ENCODE measurements around the gene PCBP2.

Gene PCBP2

DNA sequence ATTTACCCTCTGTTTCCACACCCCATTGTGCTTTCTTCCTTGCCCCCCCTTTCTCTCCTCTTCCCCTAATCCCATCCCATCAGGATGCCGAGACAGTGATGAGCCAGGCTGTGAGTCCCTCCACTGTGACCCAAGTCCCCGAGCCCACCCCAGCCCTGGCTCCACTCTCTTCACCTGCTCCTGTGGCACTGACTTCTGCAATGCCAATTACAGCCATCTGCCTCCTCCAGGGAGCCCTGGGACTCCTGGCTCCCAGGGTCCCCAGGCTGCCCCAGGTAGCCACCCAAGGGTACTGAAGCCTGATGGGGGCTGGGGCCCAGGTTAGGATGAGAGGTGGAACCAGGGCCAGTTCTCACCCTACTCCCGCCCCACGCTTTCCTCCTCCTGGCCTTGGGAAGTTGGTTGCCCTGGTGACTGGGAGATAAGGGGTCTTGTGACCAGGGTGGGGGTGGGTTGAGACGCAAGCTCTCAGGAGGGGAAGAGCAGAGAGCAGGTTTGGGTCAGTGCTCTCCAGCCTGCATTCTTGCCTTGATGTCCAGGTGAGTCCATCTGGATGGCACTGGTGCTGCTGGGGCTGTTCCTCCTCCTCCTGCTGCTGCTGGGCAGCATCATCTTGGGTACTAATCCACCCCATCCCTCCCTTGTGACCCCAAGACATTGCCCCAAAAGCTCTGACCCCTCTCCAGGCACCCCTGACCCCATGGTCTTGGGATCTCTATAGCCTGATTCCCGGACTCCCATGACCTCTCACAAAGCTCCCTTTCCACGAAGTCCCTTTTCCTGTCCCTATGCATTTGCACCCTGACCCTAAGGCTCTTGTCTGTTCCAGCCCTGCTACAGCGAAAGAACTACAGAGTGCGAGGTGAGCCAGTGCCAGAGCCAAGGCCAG lies 27.0 kb upstream of the PCBP2 start:
- H3K23ac ChIP-seq (ENCODE audit: low read length), result no peak overlapping the region
- no peak overlapping the region for H3K4ac ChIP-seq (ENCODE audit: low read depth, low read length)
- no peaks in the 10 kb centered on the region for H3K36me3 ChIP-seq (ENCODE audit: control insufficient read depth in 1 of 2, insufficient read depth in 2 of 2, low read length in 2 of 2)
- no peak overlapping the region for H4K8ac ChIP-seq (ENCODE audit: low read depth, low read length)
- peaks cover 3% of the 10 kb centered on the region for H3K79me1 ChIP-seq (ENCODE audit: low read length)
- DNase-seq, result no peak
- H3K14ac ChIP-seq (ENCODE audit: low read length), result no peak overlapping the region
- H2BK5ac ChIP-seq (ENCODE audit: low read depth, low read length, poor library complexity), result no peak overlapping the region
- H2BK120ac ChIP-seq (ENCODE audit: insufficient read depth, low read length, poor library complexity), result no peak overlapping the region
- H2AFZ ChIP-seq (ENCODE audit: insufficient read depth, low read length, poor library complexity), result no peak overlapping the region
- H3K4me1 ChIP-seq (ENCODE audit: control insufficient read depth in 1 of 2, insufficient read depth in 2 of 2, low read length in 2 of 2), result peaks cover 0 to 9% of the 10 kb centered on the region in 2 experiments
- H3K27me3 ChIP-seq (ENCODE audit: insufficient read depth, low read length), result no peaks in the 10 kb centered on the region
- no peak overlapping the region for H4K12ac ChIP-seq (ENCODE audit: low read depth, low read length)
- H3K9me3 ChIP-seq (ENCODE audit: insufficient read depth, low read depth, low read length), result no peaks in the 10 kb centered on the region
- H3K4me3 ChIP-seq (ENCODE audit: low read depth, low read length), result no peak overlapping the region
- no peak overlapping the region for H3K27ac ChIP-seq (ENCODE audit: low read depth, low read length)
- no peak overlapping the region for H3K18ac ChIP-seq (ENCODE audit: low read length)
- no CpG with 5 or more reads among the region's 9 CpGs for WGBS (ENCODE audit: extremely low coverage, insufficient coverage, insufficient read length)
- peak overlapping the region; percentile 17 for H3K9ac ChIP-seq (ENCODE audit: low read length)
- no peak overlapping the region for H2AK5ac ChIP-seq (ENCODE audit: low read length)
- H3K79me2 ChIP-seq (ENCODE audit: control insufficient read depth, insufficient read depth, low read length, poor library complexity), result no peaks in the 10 kb centered on the region
- H3K4me2 ChIP-seq (ENCODE audit: low read length), result no peak overlapping the region
- H4K91ac ChIP-seq (ENCODE audit: low read depth, low read length), result no peak overlapping the region
- no peak overlapping the region for H2BK12ac ChIP-seq (ENCODE audit: low read length)

DNA sequence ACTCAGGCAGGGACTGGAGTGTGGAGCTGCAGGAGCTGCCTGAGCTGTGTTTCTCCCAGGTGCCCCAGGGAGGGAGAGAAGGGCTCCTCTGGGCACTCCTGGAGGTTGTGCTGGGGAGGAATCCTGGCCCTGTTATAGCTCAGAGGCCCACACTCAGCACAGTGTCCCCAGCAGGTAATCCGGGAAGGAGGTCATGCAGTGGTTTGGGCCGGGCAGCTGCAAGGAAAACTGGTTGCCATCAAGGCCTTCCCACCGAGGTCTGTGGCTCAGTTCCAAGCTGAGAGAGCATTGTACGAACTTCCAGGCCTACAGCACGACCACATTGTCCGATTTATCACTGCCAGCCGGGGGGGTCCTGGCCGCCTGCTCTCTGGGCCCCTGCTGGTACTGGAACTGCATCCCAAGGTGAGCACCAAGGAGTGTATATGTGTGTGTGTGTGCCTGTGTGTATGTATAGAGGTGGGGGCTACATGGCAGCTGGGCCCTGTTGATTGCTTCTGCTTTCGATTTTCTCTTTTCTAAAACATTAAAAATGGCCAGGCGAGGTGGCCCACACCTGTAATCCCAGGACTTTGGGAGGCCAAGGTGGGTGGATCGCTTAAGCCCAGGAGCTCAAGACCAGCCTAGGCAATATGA lies 26.3 kb upstream of the PCBP2 start:
- no peak overlapping the region for H3K18ac ChIP-seq (ENCODE audit: low read length)

GRCh38 chr12:53427905-53428594 lies 23.9 kb upstream of the PCBP2 start:
- H4K8ac ChIP-seq (ENCODE audit: low read depth, low read length), result no peak overlapping the region
- no peak overlapping the region for H2AFZ ChIP-seq (ENCODE audit: insufficient read depth, low read length, poor library complexity)
- no peaks in the 10 kb centered on the region for H3K27me3 ChIP-seq (ENCODE audit: insufficient read depth, low read length)
- H3K18ac ChIP-seq (ENCODE audit: low read length), result no peak overlapping the region
- WGBS (ENCODE audit: extremely low coverage, insufficient coverage, insufficient read length), result no CpG with 5 or more reads among the region's 7 CpGs
- no peak overlapping the region for H4K12ac ChIP-seq (ENCODE audit: low read depth, low read length)
- no peaks in the 10 kb centered on the region for H3K4me1 ChIP-seq (ENCODE audit: control insufficient read depth in 1 of 2, insufficient read depth in 2 of 2, low read length in 2 of 2)
- H3K36me3 ChIP-seq (ENCODE audit: control insufficient read depth in 1 of 2, insufficient read depth in 2 of 2, low read length in 2 of 2), result no peaks in the 10 kb centered on the region
- no peak overlapping the region for H4K91ac ChIP-seq (ENCODE audit: low read depth, low read length)
- no peak overlapping the region for H2BK5ac ChIP-seq (ENCODE audit: low read depth, low read length, poor library complexity)
- no peak overlapping the region for H3K9ac ChIP-seq (ENCODE audit: low read length)
- no peak overlapping the region for H3K14ac ChIP-seq (ENCODE audit: low read length)
- no peak overlapping the region for H3K4ac ChIP-seq (ENCODE audit: low read depth, low read length)
- no peak overlapping the region for H3K27ac ChIP-seq (ENCODE audit: low read depth, low read length)
- H3K23ac ChIP-seq (ENCODE audit: low read length), result no peak overlapping the region
- no peak overlapping the region for H2BK120ac ChIP-seq (ENCODE audit: insufficient read depth, low read length, poor library complexity)
- H3K9me3 ChIP-seq (ENCODE audit: insufficient read depth, low read depth, low read length), result no peaks in the 10 kb centered on the region
- no peak overlapping the region for H3K4me2 ChIP-seq (ENCODE audit: low read length)
- DNase-seq, result peak; percentile 78 to 79
- H3K79me2 ChIP-seq (ENCODE audit: control insufficient read depth, insufficient read depth, low read length, poor library complexity), result no peaks in the 10 kb centered on the region
- no peaks in the 10 kb centered on the region for H3K79me1 ChIP-seq (ENCODE audit: low read length)
- no peak overlapping the region for H3K4me3 ChIP-seq (ENCODE audit: low read depth, low read length)
- no peak overlapping the region for H2AK5ac ChIP-seq (ENCODE audit: low read length)
- H2BK12ac ChIP-seq (ENCODE audit: low read length), result no peak overlapping the region

More for the DNA sequence above, 26.3 kb upstream of the PCBP2 start:
- Histone ChIP-seq H3K14ac (ENCODE audit: low read length) (no peak overlapping the region), H3K4me3 (ENCODE audit: low read depth, low read length) (no peak overlapping the region), H2BK12ac (ENCODE audit: low read length) (no peak overlapping the region), H2AFZ (ENCODE audit: insufficient read depth, low read length, poor library complexity) (no peak overlapping the region), H3K4me1 (ENCODE audit: control insufficient read depth in 1 of 2, insufficient read depth in 2 of 2, low read length in 2 of 2) (peaks cover 0 to 5% of the 10 kb centered on the region in 2 experiments), H3K36me3 (ENCODE audit: control insufficient read depth in 1 of 2, insufficient read depth in 2 of 2, low read length in 2 of 2) (no peaks in the 10 kb centered on the region), H3K4ac (ENCODE audit: low read depth, low read length) (no peak overlapping the region), H2AK5ac (ENCODE audit: low read length) (no peak overlapping the region), H3K4me2 (ENCODE audit: low read length) (no peak overlapping the region), H2BK5ac (ENCODE audit: low read depth, low read length, poor library complexity) (no peak overlapping the region), H4K91ac (ENCODE audit: low read depth, low read length) (no peak overlapping the region), H3K23ac (ENCODE audit: low read length) (no peak overlapping the region), H3K27ac (ENCODE audit: low read depth, low read length) (no peak overlapping the region), H3K27me3 (ENCODE audit: insufficient read depth, low read length) (no peaks in the 10 kb centered on the region), H3K9ac (ENCODE audit: low read length) (peak overlapping the region; percentile 17), H4K8ac (ENCODE audit: low read depth, low read length) (no peak overlapping the region), H3K79me2 (ENCODE audit: control insufficient read depth, insufficient read depth, low read length, poor library complexity) (no peaks in the 10 kb centered on the region), H2BK120ac (ENCODE audit: insufficient read depth, low read length, poor library complexity) (no peak overlapping the region), H3K9me3 (ENCODE audit: insufficient read depth, low read depth, low read length) (no peaks in the 10 kb centered on the region), H3K79me1 (ENCODE audit: low read length) (peaks cover 3% of the 10 kb centered on the region), H4K12ac (ENCODE audit: low read depth, low read length) (no peak overlapping the region)
- no CpG with 5 or more reads among the region's 11 CpGs for WGBS (ENCODE audit: extremely low coverage, insufficient coverage, insufficient read length)
- no peak for DNase-seq

- Histone ChIP-seq H3K18ac (ENCODE audit: low read length) (no peak overlapping the region), H3K4me3 (ENCODE audit: low read depth, low read length) (no peak overlapping the region), H2AK5ac (ENCODE audit: low read length) (no peak overlapping the region), H3K27me3 (ENCODE audit: insufficient read depth, low read length) (no peaks in the 10 kb centered on the region), H3K79me2 (ENCODE audit: control insufficient read depth, insufficient read depth, low read length, poor library complexity) (no peaks in the 10 kb centered on the region), H3K14ac (ENCODE audit: low read length) (no peak overlapping the region), H4K12ac (ENCODE audit: low read depth, low read length) (no peak overlapping the region), H3K4me2 (ENCODE audit: low read length) (no peak overlapping the region), H3K23ac (ENCODE audit: low read length) (no peak overlapping the region), H3K4me1 (ENCODE audit: control insufficient read depth in 1 of 2, insufficient read depth in 2 of 2, low read length in 2 of 2) (no peaks in the 10 kb centered on the region), H4K8ac (ENCODE audit: low read depth, low read length) (no peak overlapping the region), H3K9ac (ENCODE audit: low read length) (no peak overlapping the region), H3K79me1 (ENCODE audit: low read length) (no peaks in the 10 kb centered on the region), H2BK5ac (ENCODE audit: low read depth, low read length, poor library complexity) (no peak overlapping the region), H3K4ac (ENCODE audit: low read depth, low read length) (no peak overlapping the region), H2BK120ac (ENCODE audit: insufficient read depth, low read length, poor library complexity) (no peak overlapping the region), H2AFZ (ENCODE audit: insufficient read depth, low read length, poor library complexity) (no peak overlapping the region), H3K9me3 (ENCODE audit: insufficient read depth, low read depth, low read length) (no peaks in the 10 kb centered on the region), H3K36me3 (ENCODE audit: control insufficient read depth in 1 of 2, insufficient read depth in 2 of 2, low read length in 2 of 2) (no peaks in the 10 kb centered on the region), H4K91ac (ENCODE audit: low read depth, low read length) (no peak overlapping the region), H3K27ac (ENCODE audit: low read depth, low read length) (no peak overlapping the region), H2BK12ac (ENCODE audit: low read length) (no peak overlapping the region)
- DNase-seq, result no peak
- WGBS (ENCODE audit: extremely low coverage, insufficient coverage, insufficient read length), result no CpG with 5 or more reads among the region's 7 CpGs
Measured at GRCh38 chr12:53428741-53429140, 23.2 kb upstream of the PCBP2 start.

All from trophoblast cell (in vitro differentiated cells and primary cell).